GM18508 (cell line): ENCODE results near the gene GPRIN2.
"Not testable (repeated sequence)": the region's sequence is repeated elsewhere in the genome, so short reads cannot be mapped to it uniquely, and the experiment has no call there.

ENCODE experiments used
- ATAC-seq: cut with Tn5 transposase; IDR thresholded peaks from one replicate; pipeline ENCODE4 v1.9.1; 2021; ENCODE audit warnings: moderate number of reproducible peaks; ENCODE audit not compliant: insufficient read depth, unreplicated experiment

GPRIN2 gene

GRCh38 chr10:46556515-46557318 lies at the start of gene GPRIN2:
Gene GPRIN2 (minus strand): TSS chr10:46556658. CDS start chr10:46550736, 5,922 bp downstream.
- ATAC-seq, result no peak

GRCh38 chr10:46600516-46600915 lies 44.1 kb upstream of the GPRIN2 start:
- not testable (repeated sequence) for ATAC-seq

GRCh38 chr10:46597616-46598246 lies 41.3 kb upstream of the GPRIN2 start:
- not testable (repeated sequence) for ATAC-seq

- not testable (repeated sequence) for ATAC-seq
Observed at GRCh38 chr10:46596570-46596969, 40.1 kb upstream of the GPRIN2 start.

- ATAC-seq, result not testable (repeated sequence)
Observed at GRCh38 chr10:46594453-46595063, 38.1 kb upstream of the GPRIN2 start.

- not testable (repeated sequence) for ATAC-seq
Observed at GRCh38 chr10:46593307-46593706, 36.8 kb upstream of the GPRIN2 start.

GRCh38 chr10:46591053-46591452 lies 34.6 kb upstream of the GPRIN2 start:
- not testable (repeated sequence) for ATAC-seq

- ATAC-seq, result not testable (repeated sequence)
Observed at GRCh38 chr10:46589589-46589988, 33.1 kb upstream of the GPRIN2 start.

GRCh38 chr10:46588221-46588620 lies 31.8 kb upstream of the GPRIN2 start:
- not testable (repeated sequence) for ATAC-seq

- not testable (repeated sequence) for ATAC-seq
Observed at GRCh38 chr10:46587546-46587945, 31.1 kb upstream of the GPRIN2 start.

GRCh38 chr10:46585246-46585645 lies 28.8 kb upstream of the GPRIN2 start:
- not testable (repeated sequence) for ATAC-seq

- not testable (repeated sequence) for ATAC-seq
Observed at GRCh38 chr10:46584196-46584595, 27.7 kb upstream of the GPRIN2 start.

- ATAC-seq, result not testable (repeated sequence)
Observed at GRCh38 chr10:46582568-46582967, 26.1 kb upstream of the GPRIN2 start.

GRCh38 chr10:46581997-46582396 lies 25.5 kb upstream of the GPRIN2 start:
- ATAC-seq, result not testable (repeated sequence)

GRCh38 chr10:46579378-46579777 lies 22.9 kb upstream of the GPRIN2 start:
- not testable (repeated sequence) for ATAC-seq

GRCh38 chr10:46578474-46579178 lies 22.2 kb upstream of the GPRIN2 start, which contains the start of gene SYT15:
Gene SYT15 (plus strand): TSS chr10:46579128. CDS start chr10:46579169, 41 bp downstream.
- not testable (repeated sequence) for ATAC-seq

- not testable (repeated sequence) for ATAC-seq
Observed at GRCh38 chr10:46577624-46578473, 21.4 kb upstream of the GPRIN2 start.

- not testable (repeated sequence) for ATAC-seq
Observed at GRCh38 chr10:46573884-46574283, 17.4 kb upstream of the GPRIN2 start.

GRCh38 chr10:46573314-46573713 lies 16.9 kb upstream of the GPRIN2 start:
- ATAC-seq, result not testable (repeated sequence)
